SIG-M5 treated with dmso at 0.1 percent for 504 hours (cell line): ENCODE results near the gene HINT2.

Source experiments
- DNase-seq: peaks from one replicate; lab custom pipeline; 2025; ENCODE audit not compliant: unreplicated experiment; lab: John Stamatoyannopoulos, UW

Gene HINT2

DNA sequence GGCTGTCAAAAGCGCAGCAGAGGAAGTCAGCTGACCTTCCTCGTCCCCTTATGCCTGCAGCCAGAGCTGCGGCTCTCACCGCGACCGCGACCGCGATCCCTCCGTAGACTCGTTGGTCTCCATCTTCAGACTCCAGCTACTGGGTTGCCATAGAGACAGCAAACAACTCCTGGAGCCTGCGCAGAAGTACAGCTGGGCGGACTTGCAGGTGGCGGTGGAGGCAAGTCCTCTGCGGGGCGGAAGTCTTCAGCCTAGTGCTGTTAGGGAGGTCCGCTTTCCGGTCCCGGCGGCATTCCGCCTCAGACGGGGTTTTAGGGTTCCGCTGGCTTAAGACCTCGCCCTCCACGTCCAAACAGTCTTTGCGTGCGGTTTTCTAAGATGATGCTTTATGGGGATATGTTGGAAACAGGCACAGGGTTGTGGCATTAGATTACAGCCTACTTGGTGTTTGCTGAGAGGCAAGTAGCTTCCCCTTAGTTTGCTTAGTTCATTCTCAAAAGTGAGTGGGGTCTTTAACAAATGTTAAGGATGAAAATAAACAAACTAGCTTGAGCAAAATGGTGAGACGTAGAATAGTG is 2.7 kb downstream of the HINT2 start, which contains the start of gene SPAG8:
Gene SPAG8 (minus strand): TSS at position 238 of the 578 bp plus-strand sequence. CDS start 115 bp downstream, at position 123.
- peak; percentile 97 for DNase-seq

DNA sequence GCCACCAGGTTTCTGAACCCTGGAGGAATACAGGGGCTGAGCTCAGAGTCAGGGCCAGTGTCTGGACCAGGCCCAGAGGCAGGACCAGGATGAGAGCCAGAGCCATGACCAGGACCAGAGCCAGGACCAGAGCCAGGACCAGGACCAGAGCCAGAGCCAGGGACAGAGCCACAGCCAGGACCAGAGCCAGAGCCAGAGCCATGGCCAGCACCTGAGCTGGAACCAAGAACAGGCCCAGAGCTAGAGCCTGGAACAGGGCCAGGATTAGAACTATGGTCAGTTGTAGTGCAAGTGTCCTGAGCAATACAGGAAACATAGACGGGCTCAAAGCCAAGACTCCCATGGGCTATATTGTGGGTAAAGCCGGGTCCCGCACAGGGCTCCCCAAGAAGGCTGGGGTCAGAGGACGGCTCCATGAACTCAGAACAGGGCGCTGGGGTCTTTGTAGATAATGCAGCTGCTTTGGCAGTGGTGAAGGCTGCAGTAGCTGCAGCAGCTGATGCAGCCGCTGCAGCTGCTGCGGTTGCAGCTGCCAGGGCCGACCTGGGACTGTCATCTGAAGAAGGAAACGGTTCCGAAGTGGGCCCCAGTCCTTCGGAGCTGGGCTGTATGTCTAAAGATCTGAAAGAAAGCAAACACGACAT is 3.3 kb downstream of the HINT2 start:
- no peak for DNase-seq

DNA sequence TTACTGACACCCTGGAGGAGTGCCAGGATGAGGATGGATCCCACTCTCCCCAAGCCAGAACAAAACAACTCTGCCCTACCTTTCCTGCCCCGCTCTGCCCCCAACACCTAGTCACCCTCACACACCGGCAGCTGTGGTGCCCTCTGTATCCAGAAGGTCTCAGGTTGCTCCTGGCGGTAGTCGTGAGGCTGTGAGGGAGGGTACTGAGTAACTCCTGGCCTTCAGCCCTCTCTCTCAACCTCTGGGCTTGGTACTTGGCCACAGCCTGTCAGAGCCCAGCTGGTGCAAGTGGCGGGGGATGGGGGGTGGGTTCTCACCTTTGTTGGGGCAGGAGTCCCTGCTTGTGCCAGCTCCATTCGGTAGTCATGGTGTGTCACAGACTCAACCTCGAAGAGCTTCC is 4.7 kb downstream of the HINT2 start:
- no peak for DNase-seq

DNA sequence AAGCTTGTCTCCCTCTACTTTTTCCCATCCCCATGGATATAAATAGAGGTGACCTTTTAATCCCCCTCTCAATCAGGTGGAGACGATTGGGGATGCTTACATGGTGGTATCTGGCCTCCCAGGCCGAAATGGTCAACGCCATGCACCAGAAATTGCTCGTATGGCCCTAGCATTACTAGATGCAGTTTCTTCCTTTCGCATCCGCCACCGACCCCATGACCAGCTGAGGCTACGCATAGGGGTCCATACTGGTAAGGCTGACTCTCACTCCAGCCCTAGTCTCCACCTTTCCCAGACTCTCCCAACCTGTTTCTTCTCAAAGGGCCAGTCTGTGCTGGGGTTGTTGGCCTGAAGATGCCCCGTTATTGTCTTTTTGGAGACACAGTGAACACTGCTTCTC is 6.4 kb downstream of the HINT2 start:
- DNase-seq: no peak

DNA sequence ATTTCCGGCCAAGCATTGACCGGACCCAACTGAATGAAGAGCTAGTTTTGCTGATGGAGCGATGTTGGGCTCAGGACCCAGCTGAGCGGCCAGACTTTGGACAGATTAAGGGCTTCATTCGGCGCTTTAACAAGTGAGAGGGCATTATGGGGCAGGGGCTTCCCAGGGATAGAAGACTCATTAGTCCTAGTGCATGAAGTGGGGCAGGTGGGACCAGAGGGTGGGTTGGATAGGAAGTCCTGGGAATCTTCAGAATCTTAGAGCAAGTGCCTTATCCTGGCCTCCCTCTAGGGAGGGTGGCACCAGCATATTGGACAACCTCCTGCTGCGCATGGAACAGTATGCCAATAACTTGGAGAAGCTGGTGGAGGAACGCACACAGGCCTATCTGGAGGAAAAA is 8.7 kb downstream of the HINT2 start:
- DNase-seq: no peak

DNA sequence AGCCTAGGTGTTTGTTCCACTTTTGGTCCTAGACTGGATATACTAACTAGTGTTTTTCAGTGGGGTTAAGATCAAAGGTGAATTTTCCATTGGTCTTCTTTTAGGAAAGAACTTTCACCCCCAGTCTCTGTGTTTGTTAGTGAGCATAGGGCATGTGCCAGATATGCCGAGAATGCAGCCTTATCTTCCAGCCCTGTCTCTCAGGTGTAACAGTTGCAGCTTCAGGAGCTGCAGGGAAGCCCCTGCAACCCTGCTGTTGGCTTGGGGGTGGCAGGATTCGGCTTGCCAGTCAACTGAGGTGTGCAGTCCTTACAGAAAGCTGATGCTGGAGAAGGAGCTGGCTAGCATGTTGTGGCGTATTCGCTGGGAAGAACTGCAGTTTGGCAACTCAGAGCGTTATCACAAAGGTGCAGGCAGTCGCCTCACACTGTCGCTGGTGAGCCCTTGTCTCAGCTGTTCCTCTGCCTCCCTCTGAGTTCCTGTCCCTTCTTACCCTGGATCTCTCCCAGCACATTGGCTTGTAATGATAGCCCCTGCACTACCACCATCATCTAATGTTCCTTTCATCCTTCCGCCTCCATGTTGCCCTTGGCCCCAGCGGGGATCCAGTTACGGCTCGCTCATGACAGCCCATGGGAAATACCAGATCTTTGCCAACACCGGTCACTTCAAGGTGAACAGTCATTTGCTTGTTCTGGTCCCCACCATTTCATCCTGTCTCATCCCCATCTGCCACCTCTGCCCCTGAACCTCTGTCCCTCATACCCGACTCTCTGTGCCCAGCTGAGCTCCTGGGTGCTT is 13.3 kb downstream of the HINT2 start:
- no peak for DNase-seq

DNA sequence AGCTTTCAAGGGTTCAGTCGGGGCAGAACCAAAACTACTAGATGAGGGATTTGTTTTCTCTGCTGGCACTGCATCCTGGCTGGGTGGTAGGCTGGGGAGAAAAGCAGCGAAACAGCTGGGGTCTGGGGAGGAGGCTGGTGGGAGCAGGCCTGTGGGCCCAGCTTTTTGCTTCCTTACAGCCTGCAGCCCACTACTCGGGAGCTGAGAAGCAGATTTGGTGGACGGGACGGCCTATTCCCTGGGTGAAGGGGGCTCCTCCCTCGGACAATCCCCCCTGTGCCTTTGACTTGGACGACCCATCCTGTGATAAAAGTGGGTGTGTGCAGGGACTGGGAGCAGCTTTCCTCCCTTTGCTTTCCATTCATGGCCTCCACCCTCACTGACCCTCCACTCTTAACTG is 14.3 kb downstream of the HINT2 start:
- DNase-seq: no peak

DNA sequence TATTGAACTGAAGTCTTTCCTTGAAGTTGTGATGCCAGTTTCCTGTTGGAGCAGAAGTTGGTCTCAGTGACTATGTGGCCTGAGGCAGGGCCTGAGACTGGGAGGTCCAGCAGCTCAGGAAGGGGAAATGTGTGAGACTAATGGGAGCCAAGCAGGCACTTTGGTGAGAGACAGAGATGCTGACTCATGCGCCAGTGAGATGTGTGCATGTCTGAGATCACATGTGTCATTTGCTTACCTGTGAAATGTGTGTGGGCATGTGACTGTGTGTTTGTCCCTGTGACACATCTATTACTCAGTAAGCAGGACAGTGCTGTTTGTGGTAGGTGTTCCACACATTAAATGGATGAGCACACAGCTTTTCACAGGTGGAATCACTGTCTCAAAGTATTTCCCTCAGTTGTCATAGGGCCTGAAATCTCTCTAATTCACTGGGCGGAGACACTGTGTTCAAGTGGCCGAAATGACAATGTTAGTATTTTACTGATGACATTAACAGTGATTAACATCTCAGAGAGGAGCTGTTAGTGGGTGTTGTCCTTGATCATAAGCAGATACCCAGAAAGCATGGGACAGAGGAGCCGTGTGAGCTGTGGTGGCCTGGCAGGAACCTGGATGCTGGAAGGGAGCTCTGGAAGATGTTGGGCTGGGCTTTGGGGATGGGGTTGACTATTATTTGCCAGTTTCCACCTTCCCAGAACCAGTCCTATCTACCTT is 16.0 kb downstream of the HINT2 start:
- DNase-seq: no peak

DNA sequence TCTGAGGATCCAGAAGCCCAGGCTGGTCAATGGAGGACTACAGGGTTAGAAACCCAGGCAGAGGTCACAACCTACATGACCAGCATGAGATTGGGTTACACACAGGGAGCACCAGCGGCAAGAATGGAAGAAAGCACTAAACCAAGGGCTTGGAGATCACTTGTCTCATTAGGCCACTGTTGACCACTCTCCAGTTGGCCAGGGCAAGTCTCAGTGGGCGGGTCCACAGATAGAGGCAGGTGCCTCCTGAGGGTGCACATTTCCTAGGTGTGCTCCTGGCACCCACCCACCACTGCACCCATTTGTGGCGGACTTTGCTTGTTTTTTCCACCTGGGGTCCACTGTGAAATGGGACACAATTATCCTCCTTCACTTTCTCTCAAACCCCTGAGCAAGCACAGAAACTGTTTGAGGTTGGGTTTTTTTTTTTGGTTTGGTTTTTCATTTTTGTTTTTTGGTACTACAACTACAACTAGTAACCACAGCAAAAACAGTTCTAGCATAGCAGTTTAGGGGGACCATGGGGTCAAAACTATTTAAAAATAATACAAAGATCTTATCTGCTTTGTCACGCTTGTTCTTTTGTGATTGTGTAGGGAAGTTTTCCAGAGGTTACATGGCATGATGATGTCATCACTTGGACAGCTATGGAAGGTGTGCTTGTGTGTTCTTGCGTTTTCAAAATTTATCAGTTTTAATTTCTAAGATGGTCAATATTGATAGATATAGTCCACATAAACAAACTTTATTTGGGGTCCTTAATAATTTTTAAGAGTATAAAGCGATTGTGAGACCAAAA is 17.3 kb downstream of the HINT2 start:
- DNase-seq: no peak

DNA sequence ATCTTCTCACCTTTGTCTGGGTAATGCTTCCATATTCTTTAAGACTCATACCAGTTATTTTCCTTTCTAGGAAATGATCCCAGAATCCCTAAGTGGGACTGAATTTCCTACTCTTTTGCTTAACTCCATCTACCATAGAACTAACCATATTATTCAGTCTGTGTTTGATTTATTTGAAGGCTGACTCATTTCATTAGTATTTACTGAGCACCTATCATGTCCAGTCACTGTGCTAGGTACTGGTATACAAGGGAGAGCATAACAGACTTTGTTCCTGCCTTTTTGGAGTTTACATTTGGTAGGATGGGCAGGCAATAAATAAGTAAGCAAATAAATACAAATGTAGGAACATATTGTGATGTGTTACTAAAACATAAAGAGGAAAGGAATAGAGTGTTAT is 19.1 kb downstream of the HINT2 start:
- DNase-seq: no peak

DNA sequence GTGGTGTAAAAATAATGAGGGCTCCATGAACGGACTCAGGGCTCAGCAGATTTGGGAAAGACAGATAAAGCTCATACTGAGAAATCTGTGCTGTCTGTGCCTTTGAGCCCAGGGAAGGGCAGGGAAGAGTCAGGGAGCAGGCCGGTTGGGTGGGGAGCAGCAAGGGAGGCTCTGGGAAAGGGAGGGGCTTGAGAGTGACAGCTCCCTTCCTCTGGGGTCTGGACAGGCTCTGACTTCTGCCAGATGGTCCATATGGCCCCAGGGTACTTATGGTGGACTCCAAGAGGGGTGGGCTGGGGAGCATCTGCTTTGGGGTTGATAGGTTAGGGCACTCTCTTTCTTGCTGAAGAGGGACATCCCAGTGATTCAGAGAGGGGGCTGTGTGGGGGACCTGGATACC is 21.4 kb downstream of the HINT2 start:
- no peak for DNase-seq

DNA sequence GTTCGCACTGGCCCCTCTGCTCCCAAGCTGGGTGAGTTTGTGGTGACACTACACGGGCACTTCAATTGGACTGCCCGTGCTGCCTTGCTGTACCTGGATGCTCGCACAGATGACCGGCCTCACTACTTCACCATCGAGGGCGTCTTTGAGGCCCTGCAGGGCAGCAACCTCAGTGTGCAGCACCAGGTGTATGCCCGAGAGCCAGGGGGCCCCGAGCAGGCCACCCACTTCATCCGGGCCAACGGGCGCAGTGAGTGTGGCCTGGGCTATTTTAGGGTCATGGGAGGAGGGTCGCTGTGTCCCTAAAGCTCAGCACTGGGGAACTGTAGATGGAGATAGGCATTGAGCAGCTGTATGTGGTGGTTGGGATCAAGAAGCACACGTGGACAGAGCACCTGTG is 22.0 kb downstream of the HINT2 start:
- DNase-seq: no peak

DNA sequence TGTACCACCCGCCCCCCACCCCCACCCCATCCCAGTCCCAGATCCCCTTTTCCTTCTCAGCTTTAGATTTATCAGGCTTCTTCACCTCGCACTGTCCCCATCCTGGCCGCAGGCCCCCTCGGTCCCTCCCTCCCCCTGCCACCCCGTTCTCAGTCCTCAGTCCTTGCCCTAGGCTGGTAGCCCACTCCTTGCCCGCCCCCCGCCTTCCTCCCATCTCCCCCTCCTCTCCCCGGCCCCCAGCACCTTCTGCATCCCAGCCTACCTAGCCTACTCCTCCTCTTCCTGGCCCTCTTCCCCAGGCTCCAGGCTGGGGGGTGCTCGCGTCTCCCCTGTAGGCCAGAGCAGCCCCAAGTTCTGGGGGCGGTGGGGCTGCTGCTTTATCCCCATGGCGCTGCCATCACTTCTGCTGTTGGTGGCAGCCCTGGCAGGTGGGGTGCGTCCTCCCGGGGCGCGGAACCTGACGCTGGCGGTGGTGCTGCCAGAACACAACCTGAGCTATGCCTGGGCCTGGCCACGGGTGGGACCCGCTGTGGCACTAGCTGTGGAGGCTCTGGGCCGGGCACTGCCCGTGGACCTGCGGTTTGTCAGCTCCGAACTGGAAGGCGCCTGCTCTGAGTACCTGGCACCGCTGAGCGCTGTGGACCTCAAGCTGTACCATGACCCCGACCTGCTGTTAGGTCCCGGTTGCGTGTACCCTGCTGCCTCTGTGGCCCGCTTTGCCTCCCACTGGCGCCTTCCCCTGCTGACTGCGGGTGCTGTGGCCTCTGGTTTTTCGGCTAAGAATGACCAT is 22.6 kb downstream of the HINT2 start:
- no peak for DNase-seq

DNA sequence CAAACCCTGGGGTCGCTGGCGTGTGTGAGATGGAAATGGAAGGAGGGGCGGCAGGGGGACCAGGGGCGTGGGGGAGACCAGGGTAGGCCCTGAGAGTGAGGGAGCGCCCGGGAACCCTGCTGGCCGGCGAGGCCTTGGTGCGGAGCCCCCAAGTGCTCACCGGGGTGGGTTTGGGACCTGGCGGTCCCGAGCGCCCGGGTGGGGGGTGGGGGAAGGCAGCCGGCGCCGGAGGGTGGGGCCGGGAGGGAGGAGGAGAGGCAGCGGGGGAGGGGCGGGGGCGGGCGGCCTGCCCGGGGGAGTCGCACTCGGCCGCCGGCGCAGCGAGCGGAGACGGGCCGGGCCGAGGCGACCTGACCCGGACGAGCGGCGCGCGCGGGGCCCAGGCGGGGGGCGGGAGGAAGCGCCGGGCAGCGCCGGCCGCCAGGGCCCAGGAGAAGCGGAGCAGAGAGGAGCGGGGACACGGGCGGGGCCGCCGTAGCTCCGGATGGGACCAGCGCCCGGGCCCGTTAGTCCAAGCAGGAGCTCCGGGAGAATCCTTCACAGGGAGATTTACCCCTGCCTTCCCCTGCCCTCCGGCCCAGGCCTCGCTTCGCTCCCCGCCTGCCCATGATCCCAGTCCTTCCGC is 23.4 kb downstream of the HINT2 start, which contains the start of gene NPR2:
Gene NPR2 (plus strand): TSS at position 295 of the 625 bp plus-strand sequence. CDS start 818 bp downstream, outside the sequence.
- no peak for DNase-seq

DNA sequence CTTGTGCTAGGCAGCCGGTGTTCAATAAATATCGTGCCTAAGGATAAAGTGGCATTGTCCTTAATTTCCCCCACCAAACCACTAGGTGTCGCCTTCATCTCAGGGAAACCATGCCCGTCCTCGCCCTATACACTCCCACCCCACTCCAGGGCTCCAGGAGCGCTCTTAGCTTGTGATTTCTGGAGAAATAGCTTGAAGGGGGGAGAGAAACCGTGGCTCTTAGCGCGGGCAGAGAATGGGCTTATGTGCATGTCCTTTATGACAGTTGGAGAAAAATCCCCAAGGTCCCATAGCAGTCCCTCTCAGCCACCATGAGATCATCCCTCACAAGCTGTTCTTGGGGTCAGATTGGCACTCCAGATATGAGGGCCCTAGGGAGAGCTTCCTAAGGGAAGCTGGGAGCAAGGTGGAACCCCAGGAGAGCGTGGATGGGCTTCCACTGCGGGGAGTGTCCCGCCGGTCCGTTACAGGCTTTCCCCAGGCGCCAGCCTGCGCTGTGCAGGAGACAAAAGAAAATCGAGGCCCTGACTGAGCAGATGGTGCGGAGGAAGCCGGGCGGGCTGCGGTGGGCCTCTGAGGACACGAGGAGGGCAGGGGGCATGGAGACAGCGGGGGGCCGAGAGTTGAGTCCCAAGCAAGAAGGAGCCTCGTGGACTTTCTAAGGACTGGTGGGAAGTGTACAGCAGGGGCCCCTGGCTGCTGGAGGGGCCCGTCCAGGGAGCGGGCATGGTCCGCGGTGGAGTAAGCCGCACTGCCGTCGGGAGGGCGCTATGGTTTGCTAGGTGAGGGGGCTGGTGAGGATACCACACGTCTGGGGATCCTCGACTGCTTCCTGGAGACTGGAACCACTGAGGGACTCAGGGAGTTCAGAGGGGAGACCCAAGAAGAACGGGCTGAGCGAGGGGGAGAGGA is 24.2 kb downstream of the HINT2 start:
- DNase-seq: peak; percentile 68

DNA sequence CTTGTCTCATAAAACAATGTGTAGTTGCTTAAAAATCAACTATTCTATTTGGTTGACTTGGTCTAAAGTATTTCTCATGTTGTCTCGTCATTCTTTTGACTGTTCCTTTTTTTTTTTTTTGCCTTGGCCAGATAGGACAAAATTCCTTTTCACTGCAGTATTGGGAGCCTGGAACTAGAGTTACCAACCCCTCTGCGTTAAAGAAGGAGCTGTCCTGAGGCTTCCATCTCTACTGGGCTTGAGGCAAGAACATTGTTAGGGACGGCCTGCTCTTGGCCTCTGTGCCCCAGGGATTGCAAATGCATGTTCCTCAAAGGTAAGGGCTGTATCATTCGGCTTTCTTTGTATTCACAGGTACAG is 24.8 kb downstream of the HINT2 start:
- no peak for DNase-seq

DNA sequence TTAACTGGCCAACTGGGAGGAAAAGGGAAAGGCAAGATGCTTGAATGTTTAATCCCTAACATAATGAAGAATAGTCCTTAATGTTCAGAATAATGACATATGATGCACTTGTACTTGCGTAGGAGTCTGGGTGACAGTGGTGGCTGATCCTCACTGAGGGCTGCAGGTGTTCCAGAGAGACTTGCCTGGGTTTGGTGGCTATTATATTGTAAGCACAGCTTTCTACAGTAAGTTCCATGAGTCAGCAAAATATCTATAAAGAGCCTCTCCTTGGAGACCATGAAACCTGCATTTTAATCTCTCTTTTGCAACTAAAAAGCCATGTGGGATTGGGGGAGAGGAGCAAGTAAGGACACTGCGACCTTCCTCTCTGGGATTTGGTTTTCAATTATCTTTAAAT is 25.3 kb downstream of the HINT2 start:
- no peak for DNase-seq

DNA sequence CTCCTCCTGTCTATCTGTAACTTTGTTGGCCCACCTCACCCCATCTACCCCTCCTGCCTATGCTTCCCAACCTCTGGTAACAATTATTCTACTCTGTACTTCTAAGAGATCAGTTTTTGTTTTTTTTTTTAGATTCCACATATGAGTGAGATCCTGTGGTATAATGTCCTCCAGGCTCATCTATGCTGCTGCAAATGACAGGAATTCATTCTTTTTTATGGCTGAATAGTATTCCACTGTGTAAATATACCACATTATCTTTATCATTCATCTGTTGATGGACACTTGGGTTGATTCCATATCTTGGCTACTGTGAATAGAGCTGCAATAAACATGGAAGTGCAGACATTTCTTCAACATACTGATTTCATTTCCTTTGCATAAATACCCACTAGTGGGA is 31.4 kb downstream of the HINT2 start:
- no peak for DNase-seq

DNA sequence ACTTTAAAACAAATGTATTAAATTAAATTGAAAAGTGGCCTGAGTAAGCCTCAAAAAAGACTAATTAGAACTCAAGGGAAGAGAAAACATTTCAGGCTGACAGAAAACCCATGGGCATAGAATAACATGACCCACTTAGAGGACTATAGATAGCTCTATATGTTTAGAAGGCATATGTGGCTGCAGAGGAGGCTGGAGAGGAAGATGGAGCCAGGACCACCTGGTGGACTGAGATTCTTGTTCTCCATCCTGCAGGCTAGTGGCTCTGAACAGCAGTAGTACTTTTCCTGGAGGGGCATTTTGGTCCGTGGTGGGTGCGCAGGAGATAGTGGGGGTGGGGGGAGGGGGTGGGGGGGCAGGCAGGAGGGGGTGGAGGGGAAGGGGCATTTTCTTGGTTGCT is 33.8 kb downstream of the HINT2 start:
- no peak for DNase-seq
